Measurements from ENCODE around the gene BCAS1. TPM values are rescaled to one million over a fixed set of nuclear protein-coding genes. Genes with fewer than 3 reads are reported as not detected.
A peak's percentile ranks its signal among the peaks of the same experiment; 100 is the strongest.

BCAS1 gene
- total RNA-seq, 2 donors from 2014 or later, result not detected

DNA sequence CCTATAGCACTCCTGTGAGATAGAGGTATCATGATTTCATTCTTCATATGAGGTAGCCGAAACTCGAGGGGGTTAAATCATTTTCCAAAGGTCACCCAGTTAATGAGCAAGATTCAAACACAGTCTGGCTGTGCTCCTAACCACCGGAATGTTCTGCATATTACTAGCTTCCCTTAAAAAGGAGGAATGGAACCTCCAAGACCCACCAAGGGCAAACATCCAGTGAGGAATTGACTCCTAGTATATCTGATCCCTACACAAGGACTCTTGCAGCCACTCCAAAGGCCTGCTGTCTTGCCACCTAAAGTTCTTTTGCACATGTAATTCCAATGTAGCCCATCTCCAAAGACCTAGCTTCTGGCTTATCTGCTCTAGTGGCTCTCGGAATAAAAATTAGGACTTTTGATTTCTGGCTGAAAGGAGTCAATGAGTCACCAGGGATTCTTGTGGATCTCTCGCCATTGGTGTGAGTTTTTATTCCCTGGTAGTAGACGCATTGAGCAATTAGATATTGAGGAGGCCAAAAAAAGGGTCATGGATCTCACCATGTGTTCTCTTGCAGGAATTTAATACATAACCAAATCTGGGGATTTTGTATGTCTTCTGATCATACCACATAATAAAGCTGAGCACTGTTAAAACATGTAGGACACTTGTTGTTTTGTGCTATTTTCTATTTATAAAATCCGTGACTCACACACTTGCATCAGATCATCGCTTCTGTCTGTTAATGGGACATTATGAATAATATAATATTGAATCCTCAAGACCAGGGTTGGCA lies 9.1 kb downstream of the BCAS1 start:
- DNase-seq (no peak), ATAC-seq (peak in 1 of 2 donors; percentile 24)
- intact Hi-C loops (cut with DNase I), result loop anchor here in 1 of 2 donors (10.0 kb wide), 2 partner anchors 116 to 486 kb away; no protein-coding TSS in a partner anchor

GRCh38 chr20:54059691-54060364 lies 10.6 kb downstream of the BCAS1 start:
- no peak for ATAC-seq
- DNase-seq, result no peak
- intact Hi-C loops (cut with DNase I), result loop anchor here in 1 of 2 donors (10.0 kb wide), 2 partner anchors 115 to 485 kb away; no protein-coding TSS in a partner anchor

GRCh38 chr20:54058420-54059139 lies 11.8 kb downstream of the BCAS1 start:
- ATAC-seq (no peak), DNase-seq (no peak)
- intact Hi-C loops (cut with DNase I), result no loop called here

DNA sequence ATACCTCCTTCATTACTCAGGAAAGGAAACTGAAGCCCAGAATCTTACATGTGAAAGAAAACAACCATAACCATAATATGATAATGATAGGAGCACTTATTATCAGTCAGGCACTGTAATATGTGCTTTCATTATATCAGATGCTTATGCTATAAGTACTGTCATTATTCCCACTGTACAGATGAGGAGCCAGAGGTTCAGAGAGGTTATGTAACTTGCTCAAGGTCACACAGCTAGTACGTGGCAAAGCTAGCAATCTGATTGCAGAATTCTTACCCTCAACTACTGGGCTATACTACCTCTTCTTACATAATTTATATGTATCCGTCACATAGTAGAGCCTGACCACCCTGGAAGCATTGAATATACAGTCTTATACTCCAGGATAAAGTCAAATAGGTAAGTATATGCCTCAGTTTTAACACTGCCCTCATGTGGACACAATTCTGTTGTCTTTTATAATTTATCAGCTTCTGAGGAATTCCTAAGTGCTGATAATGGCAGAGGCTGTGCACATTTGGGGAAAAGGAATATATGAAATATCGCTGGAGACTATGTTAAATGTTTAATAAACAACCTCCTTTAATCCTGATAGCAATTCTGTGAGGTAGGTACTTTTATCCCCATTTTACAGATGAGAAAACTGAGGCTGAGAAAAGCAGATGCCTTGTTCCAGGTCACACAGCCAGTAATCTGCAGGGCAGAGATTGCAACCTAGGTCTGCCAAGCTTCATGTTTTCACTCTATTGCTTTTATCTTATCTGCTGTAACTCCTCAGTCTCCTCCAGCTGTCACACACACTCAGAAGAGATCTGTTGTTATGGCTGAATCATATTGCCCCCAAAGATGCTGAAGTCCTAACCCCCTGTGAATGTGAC lies 13.4 kb downstream of the BCAS1 start:
- DNase-seq, result no peak
- intact Hi-C loops (cut with DNase I), result no loop called here
- ATAC-seq, result no peak

GRCh38 chr20:54054516-54054915 lies 15.9 kb downstream of the BCAS1 start:
- intact Hi-C loops (cut with DNase I), result no loop called here
- ATAC-seq (no peak), DNase-seq (no peak)

DNA sequence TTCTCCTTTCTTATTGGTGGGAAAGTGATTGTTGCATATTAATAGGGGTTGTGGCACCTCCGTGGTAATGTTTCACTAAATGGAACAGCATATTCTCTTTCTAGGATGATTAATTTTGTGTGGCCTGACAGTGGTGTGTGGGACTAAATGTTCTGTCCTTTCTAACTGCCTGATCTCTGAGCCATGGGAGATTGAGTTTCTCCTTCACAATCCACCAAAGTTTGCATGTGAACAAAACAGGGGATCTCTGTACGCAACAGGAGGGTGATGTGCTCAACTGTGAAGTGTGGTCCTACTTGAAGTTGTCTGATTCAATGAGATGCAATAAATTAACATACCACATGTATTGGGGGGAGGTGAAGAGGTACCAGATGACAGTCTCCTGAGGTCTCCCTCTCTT lies 19.3 kb downstream of the BCAS1 start:
- intact Hi-C loops (cut with DNase I), result no loop called here
- DNase-seq (no peak), ATAC-seq (no peak)

- DNase-seq (no peak), ATAC-seq (no peak)
- intact Hi-C loops (cut with DNase I), result no loop called here
Observed at GRCh38 chr20:54048891-54049545, 21.4 kb downstream of the BCAS1 start.

DNA sequence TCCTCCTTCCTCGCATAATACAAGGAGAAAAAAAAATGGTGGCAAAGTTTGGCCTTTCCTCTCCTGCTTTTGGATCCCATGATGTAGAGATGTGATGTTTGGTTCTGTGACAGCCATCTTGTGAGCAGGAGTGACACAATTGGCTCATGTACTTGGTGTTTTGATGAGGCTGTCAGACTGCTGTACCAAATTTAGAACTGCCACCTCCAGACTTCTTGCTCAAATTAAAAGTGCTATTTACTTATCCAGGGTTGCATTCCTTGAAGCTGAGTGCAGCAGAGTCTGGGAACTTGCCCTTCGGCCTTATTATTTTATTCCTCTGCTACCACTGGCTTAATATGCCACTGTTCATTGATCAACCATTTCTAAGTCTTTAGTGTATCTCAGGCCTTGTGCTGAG lies 21.9 kb downstream of the BCAS1 start:
- no peak for DNase-seq
- intact Hi-C loops (cut with DNase I), result no loop called here

GRCh38 chr20:54047720-54048119 lies 22.7 kb downstream of the BCAS1 start:
- intact Hi-C loops (cut with DNase I), result no loop called here
- no peak for ATAC-seq
- no peak for DNase-seq

More for the DNA sequence above, 21.9 kb downstream of the BCAS1 start:
- no peak for ATAC-seq

GRCh38 chr20:54047048-54047447 lies 23.3 kb downstream of the BCAS1 start:
- no peak for ATAC-seq
- intact Hi-C loops (cut with DNase I), result no loop called here
- DNase-seq, result no peak

- intact Hi-C loops (cut with DNase I), result no loop called here
- DNase-seq (no peak), ATAC-seq (peak in 1 of 2 donors; percentile 91)
Observed at GRCh38 chr20:54044156-54044555, 26.2 kb downstream of the BCAS1 start.

GRCh38 chr20:54043076-54043967 lies 27.1 kb downstream of the BCAS1 start:
- ATAC-seq (peak in 1 of 2 donors; percentile 49), DNase-seq (no peak)
- intact Hi-C loops (cut with DNase I), result no loop called here

GRCh38 chr20:54042021-54042420 lies 28.4 kb downstream of the BCAS1 start:
- ATAC-seq, result no peak
- no peak for DNase-seq
- intact Hi-C loops (cut with DNase I), result no loop called here

DNA sequence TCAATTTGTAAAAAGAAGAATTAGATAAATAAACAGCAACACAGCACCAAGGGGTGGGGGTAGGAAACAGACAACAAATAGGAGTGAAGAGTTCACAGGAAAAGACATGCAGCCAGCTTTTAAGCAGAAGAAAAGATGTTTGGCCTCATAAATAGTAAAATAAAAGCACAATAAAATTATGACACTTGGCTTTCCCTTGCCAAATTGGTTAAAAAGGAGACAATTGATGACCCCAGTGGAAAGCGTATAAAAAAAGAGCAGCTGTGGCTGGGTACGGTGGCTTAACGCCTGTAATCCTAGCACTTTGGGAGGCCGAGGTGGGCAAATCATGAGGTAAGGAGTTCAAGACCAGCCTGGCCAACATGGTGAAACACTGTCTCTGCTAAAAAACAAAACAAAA lies 29.1 kb downstream of the BCAS1 start:
- intact Hi-C loops (cut with DNase I), result no loop called here
- ATAC-seq (no peak), DNase-seq (no peak)

GRCh38 chr20:54040531-54040930 lies 29.9 kb downstream of the BCAS1 start:
- no peak for ATAC-seq
- intact Hi-C loops (cut with DNase I), result no loop called here

DNA sequence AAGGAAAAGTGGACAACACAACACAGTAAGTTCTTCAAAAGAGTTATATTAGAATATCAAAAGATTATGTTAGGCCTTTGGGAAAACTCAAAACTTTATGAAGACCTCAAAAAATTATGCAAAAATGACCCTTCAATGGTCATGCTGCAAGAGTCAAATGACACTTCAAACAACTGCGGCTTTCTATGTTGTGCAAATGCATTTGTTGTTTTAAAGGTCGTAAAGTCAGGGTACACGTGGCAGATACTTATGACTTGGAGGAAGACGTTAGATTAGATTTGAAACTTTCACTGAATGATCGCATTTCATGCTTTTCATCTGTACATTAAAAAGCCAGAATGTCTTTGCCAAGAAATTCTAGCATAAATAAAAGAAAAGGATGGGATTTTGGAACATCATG lies 31.4 kb downstream of the BCAS1 start:
- no peak for DNase-seq
- intact Hi-C loops (cut with DNase I), result no loop called here
- no peak for ATAC-seq

More at GRCh38 chr20:54040531-54040930, 29.9 kb downstream of the BCAS1 start:
- DNase-seq, result no peak

GRCh38 chr20:54037525-54037924 lies 32.9 kb downstream of the BCAS1 start:
- ATAC-seq, result no peak
- DNase-seq, result no peak
- intact Hi-C loops (cut with DNase I), result no loop called here

GRCh38 chr20:54029643-54030042 lies 40.8 kb downstream of the BCAS1 start:
- DNase-seq (no peak), ATAC-seq (no peak)
- intact Hi-C loops (cut with DNase I), result no loop called here

All from left cardiac atrium (tissue), 4 donors.